HCT116 (cell line): ENCODE results near the gene CHRNA4. TPM values are rescaled to one million over a fixed set of nuclear protein-coding genes. Genes with fewer than 3 reads are reported as not detected.

Experiments used
- ATAC-seq: fragments of 200-7000 bp; cut with Tn5 transposase; 2 replicates; pipeline ENCODE4 v1.9.1; 2020; ENCODE audit warnings: mild to moderate bottlenecking, moderate library complexity
- BruUV-seq: library from RNA; stranded (reverse); fragments of 400-500 nt; replicated peaks from 2 replicates; lab custom pipeline; 2021; lab: Mats Ljungman, UMichigan
- CTCF ChIA-PET: fragments of 300-600 bp; sonication (Branson Sonifier 250); formaldehyde crosslinking; loops from one replicate; lab custom pipeline; 2021; ENCODE audit warnings: antibody characterized with exemption; lab: Charles Lee
- POLR2A ChIA-PET: fragments of 300-600, 350-600 bp; sonication (Branson Sonifier 250); formaldehyde crosslinking; loops from one replicate; lab custom pipeline; 2021; ENCODE audit warnings: antibody characterized with exemption; lab: Charles Lee
- RAD21 ChIA-PET, 2 experiments: fragments of 300-600 bp; sonication (Branson Sonifier 250); formaldehyde crosslinking; loops; one replicate each; lab custom pipeline; 2023; ENCODE audit warnings: low total read pairs in 2 of 2; ENCODE audit not compliant: uncharacterized antibody in 2 of 2, unreplicated experiment in 2 of 2, low non-redundant PET in 1 of 2; lab: Charles Lee
- DNase-seq: peaks from one replicate; pipeline ENCODE4 v3.0.0-alpha.2; 2010; ENCODE audit warnings: low read depth, low spot score
- H2AFZ ChIP-seq: fragments of 200-600 bp; shearing (Covaris generic), sonication (generic); 2 replicates; pipeline ENCODE4 v1.6.1; 2017; ENCODE audit warnings: low read depth, mixed run types, mixed read lengths, antibody characterized with exemption, low read length; ENCODE audit not compliant: poor library complexity, severe bottlenecking
- H3K27ac ChIP-seq: 2 replicates; pipeline ENCODE4 v1.5.1; 2012; ENCODE audit warnings: low read depth, low read length
- H3K27me3 ChIP-seq: fragments of 200-600 bp; sonication (generic); 2 replicates; pipeline ENCODE4 v1.6.1; 2016; ENCODE audit warnings: mixed run types, low read length, mixed read lengths; ENCODE audit not compliant: insufficient read depth
- H3K36me3 ChIP-seq, 2 experiments: fragments of 200-500 bp in 1 of 2; fragments of 200-600 bp in 1 of 2; sonication (Bioruptor generic) in 1 of 2; sonication (generic) in 1 of 2; 2 replicates each; pipeline versions ENCODE4 v1.5.1 to v1.6.1; 2014 to 2016; ENCODE audit warnings: low read length in 2 of 2, inconsistent platforms in 1 of 2, mixed read lengths in 1 of 2, mixed run types in 1 of 2; ENCODE audit not compliant: insufficient read depth in 2 of 2, control insufficient read depth in 1 of 2
- H3K4me1 ChIP-seq, 2 experiments: fragments of 200-600 bp in 1 of 2; sonication (generic) in 1 of 2; 2 replicates each; pipeline versions ENCODE4 v1.5.1 to v1.6.1; 2012 to 2017; ENCODE audit warnings: low read length in 2 of 2, inconsistent platforms in 1 of 2, mild to moderate bottlenecking in 1 of 2, mixed read lengths in 1 of 2, mixed run types in 1 of 2, moderate library complexity in 1 of 2; ENCODE audit not compliant: insufficient read depth in 2 of 2, control insufficient read depth in 1 of 2
- H3K4me2 ChIP-seq: fragments of 200-600 bp; sonication (generic); 2 replicates; pipeline ENCODE4 v1.6.1; 2017; ENCODE audit warnings: mixed run types, low read length, mixed read lengths
- H3K4me3 ChIP-seq, 2 experiments: fragments of 200-600 bp in 1 of 2; sonication (generic) in 1 of 2; replicated peaks in 1 of 2; 2 replicates each; pipeline ENCODE4 v1.5.1; 2011 to 2016; ENCODE audit warnings: low read length in 2 of 2, control low read depth in 1 of 2, low read depth in 1 of 2, mild to moderate bottlenecking in 1 of 2, mixed read lengths in 1 of 2, mixed run types in 1 of 2
- H3K79me2 ChIP-seq: fragments of 200-600 bp; sonication (generic); 2 replicates; pipeline ENCODE4 v1.6.1; 2017; ENCODE audit warnings: mild to moderate bottlenecking, mixed run types, low read length, moderate library complexity, mixed read lengths; ENCODE audit not compliant: insufficient read depth
- H3K9ac ChIP-seq: fragments of 200-600 bp; sonication (generic); 2 replicates; pipeline ENCODE4 v1.6.1; 2016; ENCODE audit warnings: low read length, mixed read lengths
- H3K9me2 ChIP-seq: fragments of 200-600 bp; sonication (generic), shearing (Covaris generic); 2 replicates; pipeline ENCODE4 v1.6.1; 2017; ENCODE audit warnings: mixed run types, mild to moderate bottlenecking, moderate library complexity; ENCODE audit not compliant: insufficient read depth
- H3K9me3 ChIP-seq, 2 experiments: fragments of 200-500 bp in 1 of 2; fragments of 200-600 bp in 1 of 2; sonication (Bioruptor generic) in 1 of 2; sonication (generic) in 1 of 2; 2 replicates each; pipeline ENCODE4 v1.6.1; 2014 to 2017; ENCODE audit warnings: low read length in 2 of 2, mixed read lengths in 2 of 2, inconsistent platforms in 1 of 2, low read depth in 1 of 2, mild to moderate bottlenecking in 1 of 2, mixed run types in 1 of 2, moderate library complexity in 1 of 2; ENCODE audit not compliant: control insufficient read depth in 1 of 2, insufficient read depth in 1 of 2
- H4K20me1 ChIP-seq: fragments of 200-600 bp; sonication (generic), shearing (Covaris generic); 2 replicates; pipeline ENCODE4 v1.6.1; 2017; ENCODE audit warnings: mixed run types, mild to moderate bottlenecking, moderate library complexity; ENCODE audit not compliant: insufficient read depth
- CBX3 ChIP-seq: IDR thresholded peaks from 2 replicates; pipeline ENCODE4 v1.6.1; 2012; ENCODE audit warnings: low read depth
- CEBPB ChIP-seq: IDR thresholded peaks from 2 replicates; pipeline ENCODE4 v1.6.1; 2012; ENCODE audit warnings: low read depth
- EGR1 ChIP-seq: IDR thresholded peaks from 2 replicates; pipeline ENCODE4 v1.6.1; 2012; ENCODE audit warnings: low read depth
- ELF1 ChIP-seq: IDR thresholded peaks from 2 replicates; pipeline ENCODE4 v1.6.1; 2012; ENCODE audit warnings: low read depth, borderline replicate concordance
- EZH2 ChIP-seq: fragments of 200-600 bp; sonication (generic); IDR thresholded peaks from 2 replicates; pipeline ENCODE4 v1.6.1; 2017; ENCODE audit warnings: antibody characterized with exemption, mixed run types
- EZH2phosphoT487 ChIP-seq: fragments of 200-600 bp; IDR thresholded peaks from 2 replicates; pipeline ENCODE4 v1.6.1; 2018; ENCODE audit warnings: antibody characterized with exemption, borderline replicate concordance
- JUND ChIP-seq: IDR thresholded peaks from 2 replicates; pipeline ENCODE4 v1.6.1; 2012
- POLR2A ChIP-seq: IDR thresholded peaks from 2 replicates; pipeline ENCODE4 v1.7.0; 2011; ENCODE audit warnings: borderline replicate concordance; ENCODE audit not compliant: insufficient read depth, insufficient read length; ENCODE audit errors: extremely low read depth
- POLR2AphosphoS5 ChIP-seq: IDR thresholded peaks from 2 replicates; pipeline ENCODE4 v1.6.1; 2011; ENCODE audit warnings: mild to moderate bottlenecking, low read depth, low read length, moderate library complexity
- RAD21 ChIP-seq: IDR thresholded peaks from 2 replicates; pipeline ENCODE4 v1.6.1; 2012; ENCODE audit warnings: low read depth, mild to moderate bottlenecking
- SIN3A ChIP-seq: IDR thresholded peaks from 2 replicates; pipeline ENCODE4 v1.6.1; 2012; ENCODE audit warnings: low read depth
- SRF ChIP-seq: IDR thresholded peaks from 2 replicates; pipeline ENCODE4 v1.6.1; 2012; ENCODE audit warnings: low read depth
- TCF7L2 ChIP-seq: IDR thresholded peaks from 2 replicates; pipeline ENCODE4 v1.7.0; 2011; ENCODE audit warnings: borderline replicate concordance, inconsistent platforms; ENCODE audit not compliant: insufficient read depth, insufficient read length; ENCODE audit errors: extremely low read depth
- YY1 ChIP-seq: IDR thresholded peaks from 2 replicates; pipeline ENCODE4 v1.6.1; 2011; ENCODE audit warnings: low read length, low read depth, moderate library complexity, mild to moderate bottlenecking; ENCODE audit not compliant: insufficient replicate concordance; ENCODE audit errors: extremely low read depth
- ZFX ChIP-seq: fragments of 450-650 bp; IDR thresholded peaks from 2 replicates; pipeline ENCODE4 v1.6.1; 2017
- ZNF274 ChIP-seq: fragments of 200-500 bp; sonication (Bioruptor generic); IDR thresholded peaks from 2 replicates; pipeline ENCODE4 v1.6.1; 2014; ENCODE audit warnings: mild to moderate bottlenecking, low read depth, low read length, inconsistent platforms
- intact Hi-C: fragments of 100-400 bp; cut with micrococcal nuclease; formaldehyde crosslinking; loops from 2 replicates; pipeline ENCODE4 v1.10.0; 2022
- total RNA-seq: library from RNA; stranded (reverse); gene quantifications from one replicate; pipeline ENCODE4 v1.2.1, GENCODE V29; 2021; ENCODE audit not compliant: unreplicated experiment
- TF ChIP-seq, protein P1 (sequence below): IDR thresholded peaks from 2 replicates; pipeline ENCODE4 v1.6.1; 2012
- TF ChIP-seq, protein P2 (sequence below), 3 experiments: fragments of 200-600 bp in 1 of 3; sonication (generic) in 1 of 3; IDR thresholded peaks in 2 of 3; conservative IDR thresholded peaks in 1 of 3; 2 replicates each; pipeline ENCODE4 v1.5.1; 2012 to 2017; ENCODE audit warnings: low read depth in 2 of 3, low read length in 2 of 3, antibody characterized with exemption in 1 of 3, borderline replicate concordance in 1 of 3, control low read depth in 1 of 3, mild to moderate bottlenecking in 1 of 3, mixed read lengths in 1 of 3, mixed run types in 1 of 3, moderate library complexity in 1 of 3; ENCODE audit not compliant: insufficient read depth in 1 of 3
- TF ChIP-seq, protein P3 (sequence below): IDR thresholded peaks from 2 replicates; pipeline ENCODE4 v1.6.1; 2012

Gene CHRNA4
- total RNA-seq, 1 experiment from 2014 or later = not detected

DNA sequence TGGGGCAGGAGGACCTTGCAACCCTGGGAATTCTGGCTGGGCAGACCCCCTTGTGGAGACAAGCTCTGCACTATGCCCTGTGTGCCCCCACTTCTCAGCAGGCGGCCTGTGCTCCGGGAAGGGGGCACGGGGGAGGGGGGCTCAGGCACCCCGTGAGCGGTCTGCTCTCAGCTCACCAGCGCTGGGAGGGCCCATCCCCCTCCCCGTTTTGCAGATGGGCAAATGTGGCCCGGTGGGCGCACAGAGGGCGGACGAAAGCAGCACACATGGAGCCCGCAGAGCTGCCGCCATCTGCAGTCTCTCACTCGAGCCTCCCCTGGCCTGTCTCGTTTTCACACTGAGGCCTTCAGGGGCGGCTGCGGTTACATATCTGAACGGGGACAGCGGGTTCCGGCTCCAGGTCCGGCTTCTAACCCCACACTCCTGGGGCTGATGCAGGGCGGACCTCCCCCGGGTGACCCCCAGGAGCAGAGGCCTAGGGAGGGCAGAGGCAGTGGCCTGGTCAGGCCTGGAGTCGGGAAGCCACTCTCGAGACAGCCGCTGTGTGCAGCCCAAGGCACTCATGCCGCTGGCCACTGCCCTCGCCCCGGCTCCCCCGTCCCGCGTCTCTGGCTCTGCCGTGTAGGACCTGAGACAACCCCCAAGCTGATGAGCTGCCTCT, 13.9 kb downstream of the CHRNA4 start:
- no peak overlapping the region for H3K4me2 ChIP-seq

DNA sequence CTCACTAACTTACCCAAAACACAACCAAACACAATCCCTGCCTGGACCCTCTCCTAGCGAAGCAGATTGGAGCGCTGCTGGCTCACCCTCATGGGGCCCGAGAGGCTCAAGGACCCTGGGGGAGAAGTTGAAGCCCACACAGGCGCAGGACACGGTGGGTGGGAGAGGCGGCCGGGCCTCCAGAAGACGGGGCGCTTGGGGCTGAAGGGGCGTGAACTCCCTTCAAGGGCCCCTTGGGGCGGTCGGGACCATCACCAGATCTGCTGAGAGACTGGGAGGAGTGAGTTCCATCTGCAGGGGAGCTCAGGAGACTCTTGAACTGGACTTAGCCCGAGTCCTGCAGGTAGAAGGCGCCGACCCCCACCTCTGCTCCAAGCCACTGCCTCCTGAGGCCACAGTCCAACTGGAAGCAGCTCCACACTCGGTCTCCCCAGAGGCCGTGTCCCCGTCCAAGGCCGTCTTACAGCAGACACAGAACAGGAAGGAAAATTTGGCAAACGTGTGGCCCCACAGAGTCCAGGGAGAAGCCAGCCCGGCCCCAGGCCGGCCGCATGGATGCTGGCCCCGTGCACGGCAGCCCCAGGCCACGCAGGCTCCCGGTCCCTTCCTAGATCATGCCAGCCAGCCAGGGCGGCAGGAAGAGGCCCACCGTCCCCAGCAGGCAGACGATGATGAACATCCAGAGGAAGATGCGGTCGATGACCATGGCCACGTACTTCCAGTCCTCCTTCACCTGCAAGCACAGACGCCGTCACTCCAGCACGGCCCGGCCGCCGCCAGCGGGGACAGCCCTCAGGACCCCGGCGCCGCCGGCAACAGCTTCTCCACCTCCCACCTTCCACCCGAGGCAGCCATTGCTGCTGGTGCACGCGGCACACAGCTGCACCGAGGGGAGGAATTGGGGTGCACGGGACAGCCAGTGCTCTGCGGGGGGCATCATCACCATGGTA, 14.7 kb downstream of the CHRNA4 start:
- Histone ChIP-seq H2AFZ (no peak overlapping the region), H3K36me3 (no peaks in the 10 kb centered on the region), H3K4me3 (no peak overlapping the region), H3K9ac (no peak overlapping the region), H3K9me3 (peaks cover 0 to 4% of the 10 kb centered on the region in 2 experiments; a peak in 1 of 4 replicates), H3K27me3 (peaks cover 2% of the 10 kb centered on the region; the same call in 1 of the 2 replicates), H3K4me1 (no peaks in the 10 kb centered on the region), H3K27ac (no peak overlapping the region), H3K9me2 (no peaks in the 10 kb centered on the region), H4K20me1 (no peaks in the 10 kb centered on the region), H3K4me2 (no peak overlapping the region), H3K79me2 (no peaks in the 10 kb centered on the region)
- ChIA-PET CTCF (no interaction called here), RAD21 (no interaction called here), POLR2A (no interaction called here)
- DNase-seq (no peak), ATAC-seq (no peak)
- intact Hi-C loops = no loop called here
- no TSS peak for BruUV-seq
- no peak for TF ChIP-seq ZNF274
- TF ChIP-seq, protein P1, sequence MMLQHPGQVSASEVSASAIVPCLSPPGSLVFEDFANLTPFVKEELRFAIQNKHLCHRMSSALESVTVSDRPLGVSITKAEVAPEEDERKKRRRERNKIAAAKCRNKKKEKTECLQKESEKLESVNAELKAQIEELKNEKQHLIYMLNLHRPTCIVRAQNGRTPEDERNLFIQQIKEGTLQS = no peak
- no peak for TF ChIP-seq CBX3
- no peak for TF ChIP-seq YY1
- TF ChIP-seq SIN3A = no peak
- TF ChIP-seq RAD21 = no peak
- TF ChIP-seq EZH2phosphoT487 = no peak
- TF ChIP-seq EGR1 = no peak
- no peak for TF ChIP-seq JUND
- TF ChIP-seq CEBPB = no peak
- TF ChIP-seq, protein P2, sequence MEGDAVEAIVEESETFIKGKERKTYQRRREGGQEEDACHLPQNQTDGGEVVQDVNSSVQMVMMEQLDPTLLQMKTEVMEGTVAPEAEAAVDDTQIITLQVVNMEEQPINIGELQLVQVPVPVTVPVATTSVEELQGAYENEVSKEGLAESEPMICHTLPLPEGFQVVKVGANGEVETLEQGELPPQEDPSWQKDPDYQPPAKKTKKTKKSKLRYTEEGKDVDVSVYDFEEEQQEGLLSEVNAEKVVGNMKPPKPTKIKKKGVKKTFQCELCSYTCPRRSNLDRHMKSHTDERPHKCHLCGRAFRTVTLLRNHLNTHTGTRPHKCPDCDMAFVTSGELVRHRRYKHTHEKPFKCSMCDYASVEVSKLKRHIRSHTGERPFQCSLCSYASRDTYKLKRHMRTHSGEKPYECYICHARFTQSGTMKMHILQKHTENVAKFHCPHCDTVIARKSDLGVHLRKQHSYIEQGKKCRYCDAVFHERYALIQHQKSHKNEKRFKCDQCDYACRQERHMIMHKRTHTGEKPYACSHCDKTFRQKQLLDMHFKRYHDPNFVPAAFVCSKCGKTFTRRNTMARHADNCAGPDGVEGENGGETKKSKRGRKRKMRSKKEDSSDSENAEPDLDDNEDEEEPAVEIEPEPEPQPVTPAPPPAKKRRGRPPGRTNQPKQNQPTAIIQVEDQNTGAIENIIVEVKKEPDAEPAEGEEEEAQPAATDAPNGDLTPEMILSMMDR (IDR thresholded peaks at IDR 0.05 in 2 of 3, conservative IDR thresholded peaks at IDR 0.05 in 1 of 3; ENCODE audit: borderline replicate concordance in 1 of 3, insufficient read depth in 1 of 3, low read depth in 2 of 3, low read length in 2 of 3) = no peak
- no peak for TF ChIP-seq TCF7L2
- no peak for TF ChIP-seq POLR2AphosphoS5
- TF ChIP-seq SRF = no peak
- TF ChIP-seq, protein P3, sequence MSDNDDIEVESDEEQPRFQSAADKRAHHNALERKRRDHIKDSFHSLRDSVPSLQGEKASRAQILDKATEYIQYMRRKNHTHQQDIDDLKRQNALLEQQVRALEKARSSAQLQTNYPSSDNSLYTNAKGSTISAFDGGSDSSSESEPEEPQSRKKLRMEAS = no peak
- TF ChIP-seq EZH2 = no peak
- no peak for TF ChIP-seq ZFX

More for the DNA sequence above, 13.9 kb downstream of the CHRNA4 start:
- peaks cover 0 to 6% of the 10 kb centered on the region in 2 experiments; a peak in 1 of 4 replicates for H3K9me3 ChIP-seq
- ChIA-PET POLR2A (no interaction called here), RAD21 (no interaction called here), CTCF (no interaction called here)
- no peak overlapping the region for H3K9ac ChIP-seq
- H3K9me2 ChIP-seq = no peaks in the 10 kb centered on the region
- no peak overlapping the region for H2AFZ ChIP-seq
- no peaks in the 10 kb centered on the region for H3K27me3 ChIP-seq
- H4K20me1 ChIP-seq = no peaks in the 10 kb centered on the region
- DNase-seq (no peak), ATAC-seq (no peak)
- intact Hi-C loops = no loop called here
- no peak overlapping the region for H3K27ac ChIP-seq
- BruUV-seq = no TSS peak
- no peaks in the 10 kb centered on the region for H3K36me3 ChIP-seq
- TF ChIP-seq POLR2A (no peak), ELF1 (no peak)
- H3K4me1 ChIP-seq = no peaks in the 10 kb centered on the region
- no peak overlapping the region for H3K4me3 ChIP-seq
- no peaks in the 10 kb centered on the region for H3K79me2 ChIP-seq
